Activated CD8-positive, alpha-beta memory T cell treated with anti-CD3 and anti-CD28 coated beads, Interleukin-2, amount 50 U/mL, for 1 hour (primary cell): ENCODE results near the gene RRAS2.
"Not testable (repeated sequence)": the region's sequence is repeated elsewhere in the genome, so short reads cannot be mapped to it uniquely, and the experiment has no call there.

Source experiments
- DNase-seq: peaks from one replicate; pipeline ENCODE4 v3.0.0-alpha.2; 2020; ENCODE audit errors: extremely low read depth

The RRAS2 gene

DNA sequence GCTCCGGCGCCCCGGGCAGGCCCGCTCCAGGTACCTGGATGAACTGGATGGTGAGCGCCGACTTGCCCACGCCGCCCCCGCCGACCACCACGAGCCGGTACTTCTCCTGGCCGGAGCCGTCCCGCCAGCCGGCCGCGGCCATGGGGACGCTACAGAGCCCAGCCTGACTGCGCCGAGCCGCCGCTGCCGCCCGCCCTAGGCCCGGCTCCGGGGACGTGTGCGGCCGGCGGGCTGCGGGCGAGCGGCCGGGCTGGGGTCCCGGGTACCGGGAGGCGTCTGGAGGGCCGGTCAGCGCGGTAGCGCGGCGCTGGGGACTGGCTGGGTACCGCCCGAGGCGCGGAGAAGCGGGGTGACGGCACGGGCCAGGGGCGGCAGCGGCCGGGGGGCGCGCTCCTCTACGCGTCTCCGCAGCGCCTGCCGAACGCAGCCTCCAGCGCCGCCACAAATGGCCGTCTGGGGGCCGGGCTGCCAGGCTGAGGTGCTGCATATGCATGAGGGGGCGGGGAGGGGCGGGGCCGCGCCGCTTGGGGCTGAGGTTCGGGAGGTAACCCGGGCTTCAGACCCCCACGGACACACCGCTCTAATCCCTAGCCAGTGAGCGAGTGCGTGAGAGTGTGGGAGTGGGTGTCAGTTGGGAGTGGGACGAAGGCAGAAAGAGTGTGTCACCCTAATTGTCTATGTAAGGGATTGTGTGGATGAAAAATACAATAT lies at the start of gene RRAS2:
RRAS2 (minus strand) TSS at position 455 of the 711 bp plus-strand sequence; CDS start at position 142, 313 bp downstream.
- peak; percentile 47 for DNase-seq

- no peak for DNase-seq
Observed at GRCh38 chr11:14408612-14409011, 49.6 kb upstream of the RRAS2 start.

DNA sequence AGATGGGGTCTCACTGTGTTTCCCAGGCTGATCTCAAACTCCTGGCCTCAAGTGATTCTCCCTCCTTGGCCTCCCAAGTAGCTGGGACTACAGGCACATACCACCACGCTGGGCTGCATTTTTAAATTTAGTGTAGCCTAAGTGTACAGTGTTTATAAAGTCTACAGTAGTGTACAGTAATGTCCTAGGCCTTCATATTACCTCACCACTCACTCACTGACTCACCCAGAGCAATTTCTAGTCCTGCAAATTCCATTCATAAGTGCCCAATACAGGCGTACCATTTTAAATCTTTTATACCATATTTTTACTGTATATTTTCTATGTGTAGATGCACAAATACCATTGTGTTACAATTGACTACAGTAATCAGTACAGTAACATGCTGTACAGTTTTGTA lies 47.1 kb upstream of the RRAS2 start:
- DNase-seq: not testable (repeated sequence)

- not testable (repeated sequence) for DNase-seq
Observed at GRCh38 chr11:14403528-14403927, 44.5 kb upstream of the RRAS2 start.

DNA sequence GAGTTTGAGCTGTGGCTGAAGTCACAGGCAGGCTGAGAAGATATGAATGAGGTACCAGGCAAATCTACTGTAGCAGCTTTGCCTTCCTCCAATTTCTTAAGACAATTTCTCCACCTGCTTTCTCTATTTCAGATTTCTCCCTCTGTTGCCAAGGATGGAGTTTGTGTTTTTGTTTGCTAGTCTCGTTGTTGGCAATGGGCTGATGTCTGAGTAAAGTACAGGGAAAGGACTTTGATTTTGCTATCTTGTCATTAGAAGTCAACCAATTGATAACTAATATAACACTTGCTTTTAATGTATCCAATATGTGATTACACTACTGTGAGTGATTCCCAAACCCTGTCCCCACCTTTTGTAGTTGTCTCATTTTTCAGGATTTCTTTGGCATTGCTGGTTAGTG lies 40.1 kb upstream of the RRAS2 start:
- DNase-seq: no peak

DNA sequence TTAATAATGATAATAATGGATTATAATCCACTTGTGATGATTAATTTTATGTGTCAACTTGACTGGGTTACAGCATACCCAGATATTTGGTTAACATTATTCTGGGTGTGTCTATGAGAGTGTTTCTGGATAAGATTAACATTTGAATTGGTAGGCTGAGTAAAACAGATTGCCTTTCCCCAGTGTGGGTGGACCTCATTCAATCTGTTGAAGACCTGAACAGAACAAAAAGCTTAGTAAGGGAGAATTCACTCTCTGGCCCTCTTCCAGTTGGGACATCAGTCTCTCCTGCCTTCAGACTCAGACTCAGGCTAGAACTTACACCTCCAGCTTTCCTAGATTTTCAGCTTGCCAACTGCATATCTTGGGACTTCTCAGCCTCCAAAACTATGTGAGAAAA lies 37.3 kb upstream of the RRAS2 start:
- DNase-seq: no peak

- DNase-seq: no peak
Observed at GRCh38 chr11:14393889-14394288, 34.9 kb upstream of the RRAS2 start.

DNA sequence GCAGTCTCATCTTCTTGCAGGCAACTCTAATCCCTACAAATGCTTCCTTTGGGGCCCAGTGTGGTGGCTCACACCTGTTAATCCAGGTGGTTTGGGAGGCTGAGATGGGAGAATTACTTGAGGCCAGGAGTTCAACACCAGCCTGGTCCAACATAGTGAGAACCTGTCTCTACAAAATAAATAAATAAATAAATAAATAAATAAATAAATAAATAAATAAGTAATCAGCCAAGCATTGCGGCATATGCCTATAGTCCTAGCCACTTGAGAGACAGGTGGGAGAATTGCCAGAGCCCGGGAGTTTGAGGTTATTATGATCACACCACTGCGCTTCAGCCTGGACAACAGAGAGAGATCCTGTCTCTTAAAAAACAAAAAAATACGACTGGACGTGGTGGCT lies 34.1 kb upstream of the RRAS2 start:
- no peak for DNase-seq

- DNase-seq: no peak
Observed at GRCh38 chr11:14390669-14391068, 31.7 kb upstream of the RRAS2 start.

DNA sequence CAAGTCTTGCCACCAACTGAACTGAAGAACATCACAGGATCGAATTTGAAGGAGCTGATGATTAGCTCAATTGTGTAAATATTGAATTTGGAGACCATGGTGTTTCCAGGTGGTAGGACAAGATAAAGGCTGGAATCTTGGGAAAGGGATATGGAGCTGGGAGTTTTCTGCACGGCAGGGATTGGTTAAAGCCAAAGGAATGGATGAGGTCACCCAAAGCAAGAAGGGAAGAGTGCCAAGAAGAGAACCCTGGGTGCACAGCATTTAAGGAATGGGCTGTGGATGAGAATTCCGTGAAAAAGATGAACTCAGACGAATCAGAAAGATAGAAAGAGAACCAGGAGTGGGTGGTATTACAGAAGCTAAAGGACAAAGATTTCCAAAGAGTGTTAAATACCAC lies 29.4 kb upstream of the RRAS2 start:
- no peak for DNase-seq

DNA sequence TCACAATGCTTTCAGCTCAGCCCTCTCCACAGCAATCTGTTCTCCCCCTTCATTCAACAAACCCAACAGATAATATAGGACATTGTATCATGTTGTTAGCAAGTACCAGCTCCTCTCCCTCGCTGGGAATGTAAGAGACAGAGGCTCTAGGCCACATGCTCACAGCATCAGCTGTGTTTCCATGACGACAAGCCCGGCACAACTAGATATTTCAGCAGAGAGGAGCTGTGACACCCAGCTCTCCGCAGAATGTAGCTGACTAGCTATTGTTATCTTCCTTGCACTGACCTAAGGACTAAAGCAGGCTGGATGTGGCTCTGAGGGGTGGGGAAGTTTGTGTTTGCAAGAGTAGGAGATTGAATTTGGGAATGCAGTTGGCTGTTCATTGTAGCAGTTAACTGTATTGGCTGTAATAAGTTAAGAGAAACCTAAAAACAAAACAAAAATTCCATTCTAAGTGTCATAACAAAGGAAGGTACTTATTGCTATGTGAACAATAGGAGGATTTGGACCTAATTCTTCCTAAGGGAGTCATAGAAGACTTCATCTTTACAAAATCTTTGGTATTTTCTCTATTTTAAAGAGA lies 28.0 kb upstream of the RRAS2 start:
- DNase-seq: no peak

DNA sequence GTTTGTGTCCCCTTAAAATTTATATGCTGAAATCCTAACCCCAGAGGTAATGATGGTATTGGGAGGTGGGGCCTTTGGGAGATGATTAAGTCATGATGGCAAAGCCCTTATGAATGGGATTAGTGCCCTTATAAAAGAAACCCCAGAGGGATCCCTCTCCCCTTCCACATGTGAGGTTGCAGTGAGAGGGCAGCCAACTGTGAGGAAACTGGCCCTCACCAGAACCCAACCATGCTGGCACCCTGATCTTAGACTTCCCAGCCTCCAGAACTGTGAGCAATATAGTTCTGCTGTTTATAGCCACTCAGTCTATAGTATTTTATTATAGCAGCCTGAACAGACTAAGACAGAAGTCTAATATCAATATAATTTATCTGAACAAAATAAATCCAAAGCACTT lies 27.1 kb upstream of the RRAS2 start:
- no peak for DNase-seq

DNA sequence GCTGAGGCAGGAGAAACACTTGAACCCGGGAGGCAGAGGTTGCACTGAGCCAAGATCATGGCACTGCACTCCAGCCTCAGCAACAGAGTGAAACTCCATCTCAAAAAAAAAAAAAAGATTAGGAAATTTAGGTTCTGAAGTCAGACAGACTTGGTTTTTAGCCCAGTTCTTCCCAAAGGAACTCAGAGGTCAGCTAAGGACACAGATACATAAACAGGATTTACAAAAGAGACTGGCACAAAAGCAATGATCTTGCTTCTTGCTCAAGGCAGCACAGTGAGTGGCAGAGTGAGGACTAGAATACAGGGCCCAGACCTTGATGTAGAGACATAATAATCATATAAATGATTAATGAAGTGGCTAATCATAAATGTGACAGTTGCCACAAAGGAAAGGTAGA lies 25.4 kb upstream of the RRAS2 start:
- DNase-seq: no peak

DNA sequence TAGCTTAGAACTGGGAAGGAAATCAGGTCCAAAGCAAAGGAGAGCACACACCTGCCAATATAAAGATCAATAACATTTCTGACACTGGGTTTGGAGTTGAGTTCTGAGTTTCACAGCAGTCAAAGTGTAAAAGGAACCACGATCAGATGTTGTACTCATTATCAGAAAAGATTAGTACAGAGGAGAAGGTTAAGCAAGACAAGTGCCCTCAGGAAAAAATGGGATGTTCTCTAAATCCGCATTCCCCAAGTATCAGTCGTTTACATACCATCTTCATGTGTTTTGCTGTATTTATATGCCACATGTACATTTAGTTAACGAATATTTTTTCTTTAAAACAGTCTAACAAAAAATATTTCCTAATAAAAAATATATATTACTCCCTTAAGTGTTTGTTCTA lies 23.0 kb upstream of the RRAS2 start:
- no peak for DNase-seq

DNA sequence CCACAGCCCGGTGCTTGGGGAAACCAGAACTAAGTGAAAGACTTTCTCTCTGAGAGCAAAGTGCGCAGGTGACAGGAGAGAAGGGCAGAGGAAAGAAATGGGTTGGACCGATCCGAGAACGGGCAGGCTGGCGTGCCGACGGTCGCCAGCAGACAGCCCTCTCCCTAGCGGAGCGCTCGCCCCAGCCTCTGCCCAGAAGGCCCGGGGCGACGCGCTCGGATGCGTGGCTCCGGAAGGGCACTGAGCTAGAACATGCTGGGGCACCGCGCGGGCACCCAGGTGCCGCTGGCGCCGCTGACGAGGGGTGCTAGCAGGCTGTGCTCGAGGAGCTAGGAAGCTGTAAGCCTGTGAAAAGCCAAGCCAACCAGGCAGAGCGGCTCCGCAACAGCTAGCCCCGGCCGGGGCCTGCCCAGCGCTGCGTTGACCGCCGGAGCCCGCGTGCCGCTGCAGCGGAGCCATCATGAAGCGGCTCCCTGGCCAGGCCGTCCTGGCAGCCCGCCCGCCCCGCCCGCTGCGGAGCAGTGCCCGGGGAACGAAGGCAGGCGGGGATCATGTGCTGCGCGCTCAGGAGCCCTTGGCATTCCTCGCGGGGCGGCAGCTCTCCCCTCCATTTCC lies 22.1 kb upstream of the RRAS2 start:
- DNase-seq: no peak

GRCh38 chr11:14380125-14380936 lies 21.3 kb upstream of the RRAS2 start:
- no peak for DNase-seq

DNA sequence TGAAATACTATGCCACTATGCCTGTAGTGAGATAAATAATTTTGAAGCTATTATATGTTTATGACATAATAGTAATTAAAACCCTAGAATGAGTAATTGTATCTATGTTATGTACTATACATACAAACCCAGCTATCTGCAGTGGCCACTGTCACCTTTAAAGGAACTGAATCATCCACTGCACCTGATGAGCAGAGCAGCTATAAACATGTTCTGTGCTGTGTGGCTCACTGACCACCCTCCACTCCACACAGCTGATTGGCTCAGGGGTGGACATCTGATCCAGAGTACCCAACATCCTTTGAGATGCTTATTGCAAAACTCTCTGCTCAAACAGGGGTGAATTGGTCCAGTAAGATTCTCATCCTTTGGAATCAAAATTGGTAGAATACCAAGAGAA lies 19.2 kb upstream of the RRAS2 start:
- DNase-seq: no peak

DNA sequence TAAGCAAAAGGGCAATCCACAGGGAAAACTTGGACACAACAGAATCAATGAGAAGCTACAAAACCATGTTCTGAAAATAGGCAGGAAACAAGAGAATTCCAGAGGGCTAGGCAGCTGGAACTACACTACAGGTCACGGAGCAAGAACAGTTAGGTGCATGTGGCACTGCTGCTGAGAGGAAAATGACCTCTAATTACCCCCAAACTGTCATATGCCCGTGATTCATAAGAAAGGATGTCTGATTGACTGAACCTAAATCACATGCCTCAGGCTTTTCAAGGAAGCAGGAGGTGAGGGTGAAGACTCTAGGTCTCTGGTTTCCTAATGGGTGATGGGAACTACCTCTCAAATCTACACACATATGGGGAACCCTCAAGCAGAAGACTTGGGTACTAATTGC lies 17.9 kb upstream of the RRAS2 start:
- no peak for DNase-seq

DNA sequence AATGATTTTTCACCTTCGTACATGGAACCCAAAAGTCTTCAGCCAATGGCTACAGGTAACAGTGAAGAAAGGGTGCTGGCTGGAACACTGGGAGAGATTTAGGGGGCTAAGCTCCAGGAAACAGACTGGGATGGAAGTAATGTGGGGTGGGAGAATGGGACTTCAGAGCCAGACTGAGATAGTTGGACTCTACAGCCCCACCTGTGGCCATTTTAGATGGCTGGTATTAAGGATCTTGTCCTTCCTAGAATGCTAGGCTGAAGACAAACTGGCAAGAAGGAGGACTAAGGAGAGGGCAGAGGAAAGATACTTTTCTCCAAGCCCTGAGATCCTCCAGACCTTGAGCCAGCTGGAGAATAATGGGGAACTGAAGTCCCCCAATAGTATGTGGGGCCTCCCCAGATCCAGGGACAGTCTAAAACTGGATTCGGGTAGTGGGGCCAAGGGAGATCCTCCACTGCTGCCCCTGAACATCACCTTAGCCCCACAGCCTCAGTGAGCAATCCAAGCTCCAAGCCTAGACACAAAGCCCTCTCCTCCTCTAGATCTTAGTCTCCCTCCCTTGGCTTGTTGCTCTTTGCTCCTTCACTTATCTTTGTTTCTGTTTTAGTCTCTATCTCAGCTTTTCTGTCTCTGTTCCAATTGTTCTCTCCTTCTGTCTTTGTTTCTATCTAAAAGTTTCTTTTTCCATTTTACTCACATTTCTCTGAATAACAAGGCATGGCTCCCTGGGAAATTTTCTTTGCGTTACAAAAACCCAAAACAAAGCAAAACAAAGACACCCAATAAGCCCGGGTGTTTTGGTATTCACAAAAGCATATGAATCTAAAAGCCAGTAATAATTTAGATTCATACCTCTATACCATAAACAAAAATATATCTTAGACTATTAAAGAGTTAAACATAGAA lies 16.2 kb upstream of the RRAS2 start:
- DNase-seq: no peak

DNA sequence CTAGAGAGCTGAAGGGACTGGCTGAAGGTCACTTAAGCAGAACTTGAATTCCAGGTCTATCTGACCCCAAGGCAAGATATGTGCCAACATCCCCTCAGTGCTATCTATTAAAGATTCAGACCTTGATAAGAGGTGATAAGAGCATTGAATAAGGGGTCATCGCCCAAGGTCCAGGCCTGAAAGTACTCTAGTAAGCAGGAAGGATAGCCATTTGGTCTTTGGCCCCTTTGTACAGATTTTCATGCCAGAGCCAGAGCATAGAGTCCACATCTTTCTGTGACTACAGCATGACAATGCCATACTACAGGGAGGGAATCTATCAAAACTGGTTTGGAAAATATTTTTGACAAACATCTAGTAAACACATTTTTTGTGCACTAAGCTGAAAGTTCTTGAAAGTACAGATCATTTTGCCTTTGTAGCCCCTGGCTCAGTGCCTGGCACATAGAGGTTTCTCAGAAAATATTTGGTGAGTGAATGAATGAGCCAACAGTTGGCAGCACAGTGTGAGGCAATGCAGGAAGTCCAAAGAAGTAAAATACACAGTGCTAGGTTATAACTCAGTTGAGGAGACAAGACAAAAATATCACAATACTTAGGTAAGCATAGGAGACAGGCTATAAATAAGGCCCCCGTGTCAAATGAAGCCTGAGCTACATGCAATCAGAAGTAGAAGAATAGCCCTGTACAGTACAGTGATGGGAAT lies 15.1 kb upstream of the RRAS2 start:
- no peak for DNase-seq

DNA sequence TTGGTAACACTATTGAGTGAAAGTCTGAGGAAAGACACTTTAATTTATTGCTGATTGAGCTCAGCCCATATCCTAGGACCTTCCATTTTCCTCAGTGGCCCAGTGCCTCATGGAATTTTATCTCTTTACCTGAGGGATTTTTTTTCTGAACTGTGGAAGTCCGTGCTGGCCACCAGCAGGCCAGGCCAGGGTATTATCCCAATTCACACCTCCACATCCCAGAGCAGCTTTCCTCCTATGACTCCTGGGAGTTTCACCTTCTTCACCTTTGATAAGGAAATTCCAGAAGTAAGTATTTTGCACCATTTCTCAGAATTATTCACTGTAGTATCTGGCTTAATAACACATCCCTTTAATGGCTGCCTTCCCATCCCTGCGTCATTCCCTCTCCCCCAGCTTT lies 13.0 kb upstream of the RRAS2 start:
- DNase-seq: no peak
